Dermis blood vessel endothelial cell (primary cell): ENCODE data around the gene BRD9. TPM values are rescaled to one million over a fixed set of nuclear protein-coding genes. Genes with fewer than 3 reads are reported as not detected.
"Not testable (repeated sequence)": the region's sequence is repeated elsewhere in the genome, so short reads cannot be mapped to it uniquely, and the experiment has no call there.

Source experiments
- DNase-seq: peaks from one replicate; pipeline ENCODE4 v3.0.0; 2010
- total RNA-seq: library from RNA; depleted of rRNA; stranded (reverse); fragments of >200 nt; gene quantifications from 2 replicates; pipeline ENCODE4 v1.2.3, GENCODE V29; 2014

Gene BRD9
- total RNA-seq, 1 donor from 2014 or later = 53.1 TPM

DNA sequence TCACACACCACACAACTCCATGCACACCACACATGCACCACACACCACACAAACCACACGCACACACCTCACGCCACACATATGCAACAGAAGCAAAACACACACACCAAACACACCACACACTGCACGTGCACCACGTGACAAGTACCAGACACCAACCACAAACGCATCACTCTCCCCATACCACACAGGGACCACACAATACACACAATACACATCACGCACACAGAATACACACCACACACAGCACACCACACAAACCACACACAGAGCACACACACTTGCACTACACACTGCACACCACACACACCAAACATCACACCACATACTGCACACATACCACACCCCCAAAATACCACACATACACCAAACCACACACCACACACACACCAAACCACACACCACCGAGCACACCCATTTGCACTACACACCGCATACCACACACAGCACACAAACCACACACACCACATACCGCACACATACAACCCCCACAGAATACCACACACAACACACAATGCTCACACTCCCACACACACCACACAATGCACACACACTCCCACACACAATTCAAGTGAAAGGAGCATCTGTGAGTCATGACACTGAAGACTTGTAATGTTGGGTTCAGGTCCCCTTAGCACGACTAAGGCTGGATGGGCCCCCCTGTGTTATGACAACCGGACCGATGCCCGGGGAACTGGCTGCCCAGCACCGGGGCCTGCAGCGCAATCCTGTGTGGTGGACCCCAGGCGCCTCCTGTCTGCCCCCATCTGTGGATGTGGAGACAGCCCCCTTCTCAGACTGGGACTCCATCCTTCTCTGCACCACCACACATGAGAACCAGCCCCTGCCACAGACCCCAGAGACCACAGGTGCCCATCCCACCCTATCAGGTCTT, 35.8 kb downstream of the BRD9 start:
- no peak for DNase-seq

DNA sequence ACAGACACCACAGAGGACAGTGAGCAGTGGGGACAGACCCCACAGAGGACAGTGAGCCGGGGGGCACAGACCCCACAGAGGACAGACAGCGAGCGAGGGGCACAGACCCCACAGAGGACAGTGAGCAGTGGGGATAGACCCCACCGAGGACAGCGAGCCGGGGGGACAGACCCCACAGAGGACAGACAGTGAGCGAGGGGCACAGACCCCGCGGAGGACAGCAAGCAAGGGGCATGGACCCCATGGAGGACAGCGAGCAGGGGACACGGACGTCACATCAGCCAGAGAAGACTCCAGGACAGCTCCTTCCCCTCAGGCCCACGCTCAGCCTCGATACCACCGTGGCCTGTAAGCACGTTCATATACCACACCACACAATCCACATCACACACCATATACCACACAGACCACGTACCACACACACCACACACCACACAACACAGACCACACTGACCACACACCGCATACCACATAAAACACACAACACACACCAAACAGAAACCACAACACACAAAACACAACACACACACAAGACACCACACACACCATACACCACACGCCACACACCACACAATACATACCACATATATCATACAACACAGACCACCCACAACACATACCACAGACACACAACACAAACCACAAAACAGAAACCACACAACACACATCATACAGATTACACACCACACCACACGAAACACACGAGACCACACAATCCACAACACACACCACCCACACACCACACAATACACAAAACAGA, 36.6 kb downstream of the BRD9 start:
- DNase-seq = no peak

DNA sequence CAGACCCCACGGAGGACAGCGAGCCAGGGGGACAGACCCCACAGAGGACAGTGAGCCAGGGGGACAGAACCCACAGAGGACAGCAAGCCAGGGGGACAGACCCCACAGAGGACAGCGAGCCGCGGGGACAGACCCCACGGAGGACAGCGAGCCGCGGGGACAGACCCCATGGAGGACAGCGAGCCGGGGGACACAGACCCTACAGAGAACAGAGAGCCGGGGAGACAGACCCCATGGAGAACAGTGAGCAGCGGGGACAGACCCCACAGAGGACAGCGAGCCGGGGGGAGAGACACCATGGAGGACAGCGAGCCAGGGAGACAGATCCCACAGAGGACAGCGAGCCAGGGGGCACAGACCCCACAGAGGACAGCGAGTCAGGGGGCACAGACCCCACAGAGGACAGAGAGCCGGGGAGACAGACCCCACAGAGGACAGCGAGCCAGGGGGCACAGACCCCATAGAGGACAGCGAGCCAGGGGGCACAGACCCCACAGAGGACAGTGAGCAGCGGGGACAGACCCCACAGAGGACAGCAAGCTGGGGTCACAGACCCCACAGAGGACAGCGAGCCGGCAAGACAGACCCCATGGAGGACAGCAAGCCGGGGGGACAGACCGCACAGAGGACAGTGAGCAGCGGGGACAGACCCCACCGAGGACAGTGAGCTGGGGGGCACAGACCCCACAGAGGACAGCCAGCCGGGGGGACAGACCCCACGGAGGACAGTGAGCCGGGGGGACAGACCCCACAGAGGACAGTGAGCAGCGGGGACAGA, 37.4 kb downstream of the BRD9 start:
- no peak for DNase-seq

DNA sequence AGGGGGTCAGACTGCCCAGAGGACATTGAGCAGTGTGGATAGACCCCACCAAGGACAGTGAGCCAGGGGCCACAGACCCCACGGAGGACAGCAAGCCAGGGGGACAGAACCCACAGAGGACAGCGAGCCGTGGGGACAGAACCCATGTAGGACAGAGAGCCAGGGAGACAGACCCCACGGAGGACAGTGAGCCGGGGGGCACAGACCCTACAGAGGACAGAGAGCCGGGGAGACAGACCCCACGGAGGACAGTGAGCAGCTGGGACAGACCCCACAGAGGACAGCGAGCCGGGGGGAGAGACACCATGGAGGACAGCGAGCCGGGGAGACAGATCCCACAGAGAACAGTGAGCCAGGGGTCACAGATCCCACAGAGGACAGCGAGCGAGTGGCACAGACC, 38.4 kb downstream of the BRD9 start:
- no peak for DNase-seq

DNA sequence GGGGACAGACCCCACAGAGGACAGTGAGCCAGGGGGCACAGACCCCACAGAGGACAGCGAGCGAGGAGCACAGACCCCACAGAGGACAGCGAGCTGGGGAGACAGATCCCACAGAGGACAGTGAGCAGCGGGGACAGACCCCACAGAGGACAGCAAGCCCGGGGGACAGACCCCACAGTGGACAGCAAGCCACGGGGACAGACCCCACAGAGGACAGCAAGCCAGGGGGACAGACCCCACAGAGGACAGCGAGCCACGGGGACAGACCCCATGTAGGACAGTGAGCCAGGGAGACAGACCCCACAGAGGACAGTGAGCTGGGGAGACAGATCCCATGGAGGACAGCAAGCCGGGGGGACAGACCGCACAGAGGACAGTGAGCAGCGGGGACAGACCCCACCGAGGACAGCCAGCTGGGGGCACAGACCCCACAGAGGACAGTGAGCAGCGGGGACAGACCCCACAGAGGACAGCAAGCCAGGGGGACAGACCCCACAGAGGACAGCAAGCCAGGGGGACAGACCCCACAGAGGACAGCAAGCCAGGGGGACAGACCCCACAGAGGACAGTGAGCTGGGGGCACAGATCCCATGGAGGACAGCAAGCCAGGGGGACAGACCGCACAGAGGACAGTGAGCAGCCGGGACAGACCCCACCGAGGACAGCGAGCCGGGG, 39.0 kb downstream of the BRD9 start:
- not testable (repeated sequence) for DNase-seq

DNA sequence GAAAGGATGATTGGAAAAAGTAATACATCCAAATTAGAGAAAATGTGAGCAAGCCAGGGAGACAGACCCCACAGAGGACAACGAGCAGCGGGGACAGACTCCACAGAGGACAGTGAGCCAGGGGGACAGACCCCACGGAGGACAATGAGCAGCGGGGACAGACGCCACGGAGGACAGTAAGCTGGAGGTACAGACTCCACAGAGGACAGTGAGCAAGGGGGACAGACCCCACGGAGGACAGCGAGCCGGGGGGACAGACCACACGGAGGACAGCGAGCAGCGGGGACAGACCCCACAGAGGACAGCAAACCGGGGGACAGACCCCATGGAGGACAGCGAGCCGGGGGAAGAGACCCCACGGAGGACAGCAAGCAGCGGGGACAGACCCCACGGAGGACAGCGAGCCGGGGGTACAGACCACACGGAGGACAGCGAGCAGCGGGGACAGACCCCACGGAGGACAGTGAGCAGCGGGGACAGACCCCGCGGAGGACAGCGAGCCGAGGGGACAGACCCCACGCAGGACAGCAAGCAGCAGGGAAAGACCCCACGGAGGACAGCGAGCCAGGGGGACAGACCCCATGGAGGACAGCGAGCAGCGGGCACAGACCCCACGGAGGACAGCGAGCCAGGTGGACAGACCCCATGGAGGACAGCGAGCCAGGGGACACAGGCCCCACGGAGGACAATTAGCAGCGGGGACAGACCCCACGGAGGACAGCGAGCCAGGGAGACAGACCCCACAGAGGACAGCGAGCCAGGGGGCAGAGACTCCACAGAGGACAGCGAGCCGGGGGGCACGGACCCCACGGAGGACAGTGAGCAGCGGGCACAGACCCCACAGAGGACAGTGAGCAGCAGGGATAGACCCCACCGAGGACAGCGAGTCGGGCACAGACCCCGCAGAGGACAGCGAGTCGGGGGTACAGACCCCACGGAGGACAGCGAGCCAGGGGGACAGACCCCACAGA, 39.9 kb downstream of the BRD9 start:
- DNase-seq = no peak

DNA sequence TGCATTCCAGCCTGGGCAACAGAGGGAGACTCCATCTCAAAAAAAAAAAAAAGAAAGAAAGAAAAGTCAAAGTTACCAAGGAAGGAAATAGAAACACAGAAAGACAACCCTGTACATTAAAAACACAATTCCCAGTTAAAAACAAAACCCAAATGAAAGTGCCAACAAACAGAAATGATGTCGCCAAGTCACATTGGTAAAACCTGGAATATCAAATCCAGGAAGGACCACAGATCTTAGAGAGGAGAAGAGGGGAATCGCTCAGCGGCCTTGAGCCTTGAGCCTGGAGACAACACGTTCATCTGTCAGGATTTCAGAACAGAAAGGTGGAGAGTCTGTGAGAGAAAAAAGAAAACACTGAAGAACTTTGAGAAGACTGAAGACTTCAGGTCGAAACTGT, 40.6 kb downstream of the BRD9 start:
- no peak for DNase-seq

DNA sequence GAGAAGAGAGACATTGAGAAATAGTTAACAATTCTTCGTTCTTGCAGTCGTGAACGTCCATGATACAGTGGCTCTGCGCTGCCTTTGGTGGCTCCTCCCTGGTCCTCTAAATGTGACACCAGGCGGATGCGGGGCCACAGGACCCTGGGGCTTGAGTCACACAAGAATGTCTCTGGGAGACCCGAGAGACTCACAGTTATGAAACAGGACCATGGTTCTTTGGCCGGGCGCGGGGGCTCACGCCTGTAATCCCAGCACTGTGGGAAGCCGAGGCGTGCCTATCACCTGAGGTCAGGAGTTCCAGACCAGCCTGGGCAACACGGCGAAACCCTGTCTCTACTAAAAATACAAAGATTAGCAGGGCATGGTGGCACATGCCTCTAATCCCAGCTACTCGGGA, 41.0 kb downstream of the BRD9 start:
- DNase-seq = no peak

DNA sequence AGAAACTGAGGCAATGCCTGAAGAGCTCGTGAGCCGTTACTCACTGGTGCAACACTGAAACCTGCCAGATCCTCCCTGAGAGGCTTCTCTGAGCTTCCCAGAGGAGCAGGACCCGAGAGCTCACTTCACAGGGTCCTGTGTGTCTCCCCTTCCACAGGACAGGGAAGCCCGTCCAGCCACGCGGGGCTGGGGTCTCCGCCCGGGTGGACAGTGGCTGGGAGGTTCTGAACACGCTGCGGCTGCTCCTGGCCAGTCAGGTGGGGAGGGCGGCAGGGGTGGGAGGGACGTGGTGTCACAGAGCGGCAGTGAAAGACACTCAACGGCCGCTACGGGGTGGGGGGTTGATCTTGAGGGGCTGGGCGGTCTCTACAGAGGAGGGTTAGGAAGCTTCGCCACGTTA, 41.5 kb downstream of the BRD9 start:
- DNase-seq = no peak

DNA sequence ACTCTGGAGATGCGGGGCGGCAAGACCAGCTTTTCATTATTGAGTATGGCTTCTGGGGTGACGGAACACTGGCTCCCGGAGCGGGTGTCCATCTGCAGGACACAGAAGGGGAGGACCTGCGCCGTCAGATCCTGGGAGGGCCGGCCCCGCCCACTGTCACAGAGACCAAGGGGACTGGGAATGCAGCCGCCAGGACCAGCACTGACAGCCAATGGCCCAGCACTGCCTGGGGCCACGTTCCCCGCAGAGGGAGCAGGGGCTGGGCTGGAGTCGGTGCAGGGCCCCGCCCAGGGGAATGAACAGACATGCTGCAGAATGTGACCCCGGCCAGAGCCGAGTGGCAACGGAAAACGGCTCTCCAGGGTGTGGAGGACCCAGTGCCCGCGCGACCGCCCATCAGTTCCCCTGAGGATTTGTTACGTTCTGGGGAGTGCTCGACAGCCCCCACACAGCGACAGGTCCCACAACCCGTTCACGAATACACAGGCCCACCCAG, 42.0 kb downstream of the BRD9 start, which contains the start of gene ZDHHC11:
Gene ZDHHC11 (minus strand): TSS at position 476 of the 496 bp plus-strand sequence. CDS start 384 bp downstream, at position 92.
- DNase-seq = no peak

DNA sequence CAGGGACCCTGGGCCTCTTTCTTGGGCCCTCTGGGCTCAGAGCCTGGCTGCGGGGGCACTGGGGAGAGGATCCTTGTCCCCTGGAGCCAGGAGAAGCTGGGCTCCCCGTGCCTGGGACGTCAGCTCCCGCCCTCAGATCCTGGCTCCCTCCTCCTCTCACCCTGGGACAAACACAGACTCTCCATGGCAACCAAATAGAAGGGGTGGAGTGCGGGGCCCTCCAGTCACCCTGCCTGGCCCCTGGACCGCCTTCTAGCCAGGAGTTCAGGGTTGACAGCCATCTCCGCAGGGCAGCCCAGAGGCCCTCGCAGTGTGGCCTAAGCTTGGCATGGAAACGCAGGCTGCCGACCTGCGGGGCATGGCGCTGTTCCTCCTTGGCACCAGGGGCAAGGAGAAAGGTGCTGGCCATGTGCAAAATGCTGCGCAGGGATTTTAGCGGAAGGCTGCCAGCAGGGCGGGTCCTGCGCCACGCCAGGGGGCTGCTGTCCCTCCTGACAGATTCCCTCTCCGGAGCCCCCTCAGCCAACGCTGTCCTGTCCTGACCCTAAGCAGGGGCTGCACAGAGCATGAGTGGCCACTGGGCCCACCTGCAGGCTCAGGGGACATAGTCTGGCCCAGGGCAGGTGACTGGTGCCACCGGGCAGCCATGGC, 42.8 kb downstream of the BRD9 start:
- DNase-seq = no peak

DNA sequence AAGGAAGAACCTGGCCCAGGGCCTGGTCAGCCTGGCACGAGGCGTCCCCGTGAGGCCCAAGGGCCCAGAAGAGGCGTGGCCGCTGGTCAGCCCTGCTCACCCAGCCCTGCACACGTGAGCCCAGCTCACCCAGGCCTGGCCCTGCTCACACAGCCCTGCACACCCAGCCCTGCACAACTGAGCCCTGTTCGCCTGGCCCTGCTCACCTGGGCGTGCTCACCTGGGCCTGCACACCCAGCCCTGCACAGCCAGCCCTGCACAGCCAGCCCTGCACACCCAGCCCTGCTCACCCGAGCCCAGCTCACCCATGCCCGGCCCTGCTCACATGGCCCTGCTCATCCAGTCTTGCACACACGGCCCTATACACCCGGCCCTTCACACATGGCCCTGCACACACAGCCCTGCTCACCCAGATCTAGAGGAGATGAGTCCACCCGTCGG, 43.9 kb downstream of the BRD9 start:
- DNase-seq = no peak

DNA sequence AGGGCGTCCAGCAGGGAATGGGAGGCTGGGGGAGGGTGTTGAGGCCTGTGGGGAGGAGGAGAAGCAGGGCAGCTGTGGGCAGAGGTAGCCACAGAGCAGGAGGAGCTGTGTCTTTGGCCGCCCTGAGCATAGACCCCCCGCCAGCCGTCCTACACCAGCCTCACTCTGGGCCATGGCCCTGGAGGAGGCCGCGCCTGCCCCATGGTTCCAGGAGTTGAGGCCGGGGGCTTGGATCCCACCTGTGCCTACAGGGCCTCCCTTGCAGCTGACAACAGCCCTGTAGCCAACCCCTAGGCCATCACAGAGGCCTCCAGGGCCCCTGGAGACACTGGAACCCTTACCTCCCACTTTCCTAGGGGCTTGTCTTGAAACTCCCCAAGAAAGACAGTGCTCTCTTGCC, 44.9 kb downstream of the BRD9 start:
- not testable (repeated sequence) for DNase-seq

DNA sequence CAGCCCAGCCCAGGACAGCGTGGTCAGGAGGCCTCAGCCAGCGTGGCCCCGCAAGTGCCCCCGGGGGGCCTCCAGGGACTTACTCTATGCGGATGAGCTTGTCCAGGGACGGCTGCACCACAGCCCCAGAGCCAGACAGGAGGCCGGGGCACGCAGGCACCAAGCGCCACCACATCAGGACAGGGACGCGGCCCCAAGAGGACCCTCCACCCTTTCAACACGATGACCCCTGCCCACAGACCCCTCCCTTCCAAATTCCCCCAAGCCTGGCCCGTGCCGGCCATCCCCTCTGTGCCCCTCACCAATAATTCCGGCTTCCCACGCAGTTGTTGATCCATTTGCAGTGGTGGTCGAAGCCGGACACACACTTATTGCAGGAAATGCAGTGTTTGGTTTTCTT, 45.4 kb downstream of the BRD9 start:
- DNase-seq = not testable (repeated sequence)

DNA sequence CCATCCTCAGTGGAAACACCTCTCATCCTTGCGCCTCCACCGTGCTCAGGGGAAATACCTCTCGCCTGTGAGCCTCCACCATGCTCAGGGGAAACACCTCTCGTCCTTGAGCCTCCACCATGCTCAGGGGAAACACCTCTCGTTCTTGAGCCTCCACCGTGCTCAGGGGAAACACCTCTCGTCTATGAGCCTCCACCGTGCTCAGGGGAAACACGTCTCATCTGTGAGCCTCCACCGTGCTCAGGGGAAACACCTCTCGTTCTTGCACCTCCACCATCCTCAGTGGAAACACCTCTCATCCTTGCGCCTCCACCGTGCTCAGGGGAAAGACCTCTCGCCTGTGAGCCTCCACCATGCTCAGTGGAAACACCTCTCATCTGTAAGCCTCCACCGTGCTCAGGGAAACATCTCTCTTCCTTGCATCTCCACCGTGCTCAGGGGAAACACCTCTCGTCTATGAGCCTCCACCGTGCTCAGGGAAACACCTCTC, 46.0 kb downstream of the BRD9 start:
- DNase-seq = not testable (repeated sequence)

DNA sequence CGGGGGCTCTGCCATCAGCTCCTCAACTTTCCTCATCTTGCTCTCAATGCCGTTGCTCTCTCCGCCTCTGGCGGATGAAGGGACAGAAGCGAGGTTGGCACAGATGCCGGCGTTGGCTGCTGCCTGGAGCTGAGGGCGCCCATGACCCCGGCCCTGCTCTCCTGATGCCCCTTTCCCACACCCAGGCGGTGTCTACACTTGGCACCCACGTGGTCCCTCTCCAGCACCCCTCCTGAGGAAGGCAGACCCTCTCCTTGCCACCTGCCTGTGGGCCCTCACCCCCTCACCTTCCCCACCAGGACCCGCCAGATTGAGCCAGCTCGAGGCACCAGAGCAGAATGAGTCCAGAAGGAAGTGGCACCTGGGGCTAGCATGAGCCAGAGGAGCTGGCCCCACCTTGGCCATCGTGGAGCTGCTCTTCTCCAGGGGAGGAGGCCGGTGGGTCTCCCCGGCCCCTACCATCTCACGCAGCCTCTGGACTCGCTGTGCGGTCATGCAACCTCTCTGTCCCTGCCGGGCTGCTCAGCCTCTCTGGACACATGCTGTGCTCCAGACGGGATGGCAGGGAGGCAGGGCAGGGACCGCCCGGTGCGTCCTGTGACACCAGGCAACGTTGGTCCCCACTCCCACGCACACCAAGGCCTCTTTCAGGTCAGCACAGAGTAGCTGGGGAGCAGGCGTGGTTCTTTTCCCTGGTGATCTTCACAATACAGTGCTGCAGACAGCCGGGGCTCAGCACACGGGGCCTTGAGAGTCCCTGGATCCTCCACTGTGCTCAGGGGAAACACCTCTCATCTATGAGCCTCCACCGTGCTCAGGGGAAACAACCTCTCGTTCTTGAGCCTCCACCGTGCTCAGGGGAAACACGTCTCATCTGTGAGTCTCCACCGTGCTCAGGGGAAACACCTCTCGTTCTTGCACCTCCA, 46.7 kb downstream of the BRD9 start:
- not testable (repeated sequence) for DNase-seq

DNA sequence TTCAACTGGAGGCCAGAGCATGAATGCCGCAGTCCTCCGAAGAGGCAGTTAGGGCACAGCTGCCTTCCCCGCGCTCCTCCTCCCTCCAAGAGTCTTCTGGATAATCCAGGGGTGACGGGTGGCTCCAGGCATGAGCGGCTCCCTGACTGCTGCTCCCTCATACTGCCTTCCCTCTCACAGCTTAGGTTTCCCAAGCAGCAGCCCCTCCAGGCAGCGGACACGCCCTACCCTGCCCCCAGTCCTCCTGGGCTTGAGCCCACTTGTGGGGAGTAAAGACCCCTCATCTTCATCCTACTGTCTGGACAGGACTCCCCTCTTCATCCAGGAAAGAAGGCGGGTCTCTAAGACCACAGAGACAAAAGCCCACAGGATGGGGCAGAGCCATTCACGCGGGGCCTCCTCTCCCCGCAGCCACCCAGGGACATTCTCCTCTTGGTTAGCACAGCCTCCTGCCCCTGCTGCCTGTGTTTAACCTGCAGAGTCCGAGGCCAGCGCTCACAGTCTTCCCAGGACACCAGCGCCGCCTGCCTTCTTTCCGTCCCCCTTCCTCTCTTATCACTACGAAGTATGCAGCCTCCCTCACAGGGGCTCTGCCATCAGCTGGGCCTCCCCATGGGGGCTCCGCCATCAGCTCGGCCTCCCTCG, 47.4 kb downstream of the BRD9 start:
- DNase-seq = not testable (repeated sequence)

DNA sequence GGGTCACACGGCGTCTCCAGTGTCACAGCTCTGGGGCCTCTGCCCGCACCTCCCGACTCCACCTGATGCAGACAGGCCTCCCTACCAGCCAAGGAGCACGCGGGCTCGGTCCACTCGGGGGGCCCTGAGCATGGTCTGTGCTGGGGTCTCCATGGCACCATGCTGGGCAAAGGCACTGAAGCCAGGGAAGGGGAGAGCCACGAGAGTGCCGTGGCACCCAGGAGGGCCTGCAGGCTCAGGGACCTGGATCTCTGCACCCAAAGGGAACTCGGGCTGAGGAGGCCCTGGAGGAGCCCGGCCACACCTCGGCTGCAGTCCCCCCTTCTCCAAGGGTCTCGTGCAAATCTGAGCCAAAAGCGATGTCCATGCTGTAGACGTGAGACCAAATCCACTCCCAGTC, 48.2 kb downstream of the BRD9 start:
- DNase-seq = not testable (repeated sequence)
